Liver (tissue), 10 donors: Measurements from ENCODE around the gene PSMB4. TPM values are rescaled to one million over a fixed set of nuclear protein-coding genes. Genes with fewer than 3 reads are reported as not detected.

Experiments used
- DNase-seq: peaks from one replicate; pipeline ENCODE4 v3.0.0-alpha.2; 2017; ENCODE audit warnings: low spot score
- H3K27ac ChIP-seq, 2 donors: one replicate each; pipeline ENCODE4 v1.7.0; 2013; ENCODE audit warnings: inconsistent platforms in 2 of 2, low read length in 2 of 2, control low read depth in 1 of 2, low read depth in 1 of 2, mild to moderate bottlenecking in 1 of 2
- H3K27me3 ChIP-seq, 4 donors: one replicate each; pipeline versions ENCODE4 v1.6.1 to v1.7.0; 2013; ENCODE audit warnings: low read length in 3 of 4, inconsistent platforms in 1 of 4, mild to moderate bottlenecking in 1 of 4, moderate library complexity in 1 of 4; ENCODE audit not compliant: control insufficient read depth in 4 of 4, insufficient read depth in 4 of 4
- H3K36me3 ChIP-seq, 4 donors: one replicate each; pipeline versions ENCODE4 v1.6.1 to v1.7.0; 2013; ENCODE audit warnings: low read length in 3 of 4, mild to moderate bottlenecking in 3 of 4, low read depth in 1 of 4, moderate library complexity in 1 of 4; ENCODE audit not compliant: control insufficient read depth in 4 of 4, insufficient read depth in 3 of 4
- H3K4me1 ChIP-seq, 4 donors: one replicate each; pipeline versions ENCODE4 v1.6.1 to v1.7.0; 2013; ENCODE audit warnings: low read length in 3 of 4, mild to moderate bottlenecking in 3 of 4, moderate library complexity in 1 of 4; ENCODE audit not compliant: control insufficient read depth in 4 of 4, insufficient read depth in 4 of 4
- H3K4me3 ChIP-seq, 3 donors: one replicate each; pipeline versions ENCODE4 v1.6.1 to v1.7.0; 2013; ENCODE audit warnings: low read length in 3 of 3, control low read depth in 1 of 3, low read depth in 1 of 3, mild to moderate bottlenecking in 1 of 3
- H3K9ac ChIP-seq, 2 donors: one replicate each; pipeline ENCODE4 v1.7.0; 2013; ENCODE audit warnings: low read length in 2 of 2, mild to moderate bottlenecking in 2 of 2, moderate library complexity in 2 of 2, control low read depth in 1 of 2, low read depth in 1 of 2
- H3K9me3 ChIP-seq, 4 donors: one replicate each; pipeline versions ENCODE4 v1.6.1 to v1.7.0; 2013; ENCODE audit warnings: low read length in 3 of 4; ENCODE audit not compliant: control insufficient read depth in 4 of 4
- FOXA2 ChIP-seq: IDR thresholded peaks from 2 replicates; pipeline ENCODE4 v1.6.1; 2016; ENCODE audit warnings: antibody characterized with exemption
- HNF4G ChIP-seq: IDR thresholded peaks from 2 replicates; pipeline ENCODE4 v1.6.1; 2016; ENCODE audit warnings: antibody characterized with exemption
- RAD21 ChIP-seq, 2 donors: IDR thresholded peaks; 2 replicates each; pipeline ENCODE4 v1.6.1; 2016; ENCODE audit warnings: antibody characterized with exemption in 2 of 2, mild to moderate bottlenecking in 2 of 2
- WGBS: extraction: QIAGEN DNeasy Blood & Tissue Kit; methylation state at CpG from one replicate; pipeline ENCODE4 v1.1.7; 2013; 5-methylcytosine and 5-hydroxymethylcytosine counted together
- polyA plus RNA-seq, 2 donors: library from polyadenylated mRNA; stranded (reverse) in 1 of 2; unstranded in 1 of 2; fragments of 200-250 nt in 1 of 2; fragments of >200 nt in 1 of 2; fragmentation: Nextera tagmentation in 1 of 2; extraction: Ambion mirVana in 1 of 2; gene quantifications; one replicate each; pipeline versions ENCODE4 v1.2.1 to v1.2.3, GENCODE V29; 2013 to 2015
- small RNA-seq: library from RNA; depleted of rRNA; stranded (forward); fragments of <200 nt; gene quantifications from one replicate; pipeline ENCODE3, GENCODE V24; 2014
- total RNA-seq, 2 donors: library from RNA; depleted of rRNA; stranded (reverse); fragments of >200 nt; gene quantifications; one replicate each; pipeline ENCODE4 v1.2.3, GENCODE V29; 2014
- donor health status: healthy.
- donor health status: healthy.
- donor health status: healthy.
- donor health status: healthy.
- donor health status: healthy.

PSMB4 gene
- total and polyA plus RNA-seq, 4 donors = 130 to 228 (median 202) TPM

DNA sequence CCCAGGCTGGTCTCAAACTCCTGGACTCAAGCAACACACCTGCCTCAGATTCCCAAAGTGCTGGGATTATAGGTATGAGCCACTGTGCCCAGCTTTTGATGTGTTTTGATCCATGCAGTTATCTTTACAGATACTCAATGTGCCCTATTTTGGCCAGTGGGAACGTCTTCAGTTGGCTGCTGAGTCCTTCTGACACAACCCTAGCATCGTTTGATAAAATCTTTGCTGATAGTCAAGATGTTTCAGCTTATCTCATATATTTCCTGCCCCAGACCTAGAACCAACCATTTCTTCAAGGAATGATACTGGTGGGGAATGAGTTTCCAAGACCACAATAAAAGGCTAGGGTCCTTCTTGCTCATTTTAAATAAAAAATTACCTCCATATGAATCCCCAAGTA, 48.3 kb downstream of the PSMB4 start:
- TF ChIP-seq RAD21 (IDR thresholded peaks at IDR 0.05) (no peak), FOXA2 (no peak), HNF4G (no peak)

More for the DNA sequence above, 48.3 kb downstream of the PSMB4 start:
- no peak overlapping the region for H3K4me3 ChIP-seq
- no peak overlapping the region for H3K27ac ChIP-seq
- H3K9ac ChIP-seq = no peak overlapping the region
- H3K9me3 ChIP-seq = no peaks in the 10 kb centered on the region
- peaks cover 0 to 2% (median 0%) of the 10 kb centered on the region in 4 donors for H3K36me3 ChIP-seq
- WGBS = 74% methylated on average over 2 of the region's 2 CpGs
- DNase-seq = no peak
- no peaks in the 10 kb centered on the region for H3K27me3 ChIP-seq
- peaks cover 6 to 11% (median 7%) of the 10 kb centered on the region in 4 donors for H3K4me1 ChIP-seq

Small RNA genes lying within 50 kb of the gene (small RNA-seq; reads per million reads assigned to genes)
- 0.20 reads per million for gene RNY4P25

Other genes with a start within 250 kb of the PSMB4 start
- gene TNFAIP8L2, start 242.9 kb upstream of the PSMB4 start, total RNA-seq = 1 to 10 TPM; 4.4 to 8.7 TPM
- 1 to 10 TPM; 2.9 to 3.8 TPM for gene TNFAIP8L2, start 242.9 kb upstream of the PSMB4 start, polyA plus RNA-seq
- gene LYSMD1, start 233.7 kb upstream of the PSMB4 start, total RNA-seq = 1 to 10 TPM; 2.8 to 4.4 TPM
- 1 to 10 TPM; 3.5 to 5.3 TPM for gene LYSMD1, start 233.7 kb upstream of the PSMB4 start, polyA plus RNA-seq
- gene SCNM1, start 233.4 kb upstream of the PSMB4 start, total RNA-seq = 10 to 100 TPM in 1 of 2 donors, 1 to 10 TPM in 1; 4.8 to 11.3 TPM
- 10 to 100 TPM in 1 of 2 donors, 1 to 10 TPM in 1; 9.7 to 14.3 TPM for gene SCNM1, start 233.4 kb upstream of the PSMB4 start, polyA plus RNA-seq
- not detected for gene TMOD4, start 223.6 kb upstream of the PSMB4 start, total RNA-seq
- gene TMOD4, start 223.6 kb upstream of the PSMB4 start, polyA plus RNA-seq = not detected
- gene VPS72, start 209.4 kb upstream of the PSMB4 start, total RNA-seq = 10 to 100 TPM; 11.3 to 16.0 TPM
- gene VPS72, start 209.4 kb upstream of the PSMB4 start, polyA plus RNA-seq = 10 to 100 TPM; 10.7 to 12.6 TPM
- gene PIP5K1A, start 201.0 kb upstream of the PSMB4 start, total RNA-seq = 10 to 100 TPM; 16.7 to 32.0 TPM
- 10 to 100 TPM in 1 of 2 donors, 1 to 10 TPM in 1; 4.0 to 10.4 TPM for gene PIP5K1A, start 201.0 kb upstream of the PSMB4 start, polyA plus RNA-seq
- gene PSMD4, start 144.8 kb upstream of the PSMB4 start, total RNA-seq = 10 to 100 TPM; 77.7 to 86.3 TPM
- gene PSMD4, start 144.8 kb upstream of the PSMB4 start, polyA plus RNA-seq = 100 to 1,000 TPM in 1 of 2 donors, 10 to 100 TPM in 1; 87.7 to 108 TPM
- 1 to 10 TPM; 9.3 to 9.7 TPM for gene ZNF687, start 117.3 kb upstream of the PSMB4 start, total RNA-seq
- gene ZNF687, start 117.3 kb upstream of the PSMB4 start, polyA plus RNA-seq = 1 to 10 TPM; 2.7 to 6.4 TPM
- 10 to 100 TPM; 24.2 to 27.1 TPM for gene PI4KB, start 72.2 kb upstream of the PSMB4 start, total RNA-seq
- gene PI4KB, start 72.2 kb upstream of the PSMB4 start, polyA plus RNA-seq = 10 to 100 TPM; 14.2 to 14.3 TPM
- 10 to 100 TPM; 15.6 to 17.5 TPM for gene RFX5, start 52.3 kb upstream of the PSMB4 start, total RNA-seq
- 1 to 10 TPM; 5.2 to 6.5 TPM for gene RFX5, start 52.3 kb upstream of the PSMB4 start, polyA plus RNA-seq
- gene SELENBP1, start 26.9 kb upstream of the PSMB4 start, total RNA-seq = 100 to 1,000 TPM; 152 to 387 TPM
- gene SELENBP1, start 26.9 kb upstream of the PSMB4 start, polyA plus RNA-seq = 100 to 1,000 TPM; 141 to 209 TPM
- gene POGZ, start 59.9 kb downstream of the PSMB4 start, total RNA-seq = 10 to 100 TPM; 26.8 to 30.1 TPM
- gene POGZ, start 59.9 kb downstream of the PSMB4 start, polyA plus RNA-seq = 1 to 10 TPM; 7.7 to 7.8 TPM
- gene CGN, start 111.8 kb downstream of the PSMB4 start, total RNA-seq = 10 to 100 TPM; 16.9 to 48.9 TPM
- gene CGN, start 111.8 kb downstream of the PSMB4 start, polyA plus RNA-seq = 10 to 100 TPM; 19.3 to 19.5 TPM
- 1 to 10 TPM; 3.4 to 4.8 TPM for gene TUFT1, start 140.7 kb downstream of the PSMB4 start, total RNA-seq
- gene TUFT1, start 140.7 kb downstream of the PSMB4 start, polyA plus RNA-seq = 1 to 10 TPM; 1.7 to 2.6 TPM
- 10 to 100 TPM; 11.7 to 19.7 TPM for gene SNX27, start 212.5 kb downstream of the PSMB4 start, total RNA-seq
- gene SNX27, start 212.5 kb downstream of the PSMB4 start, polyA plus RNA-seq = 1 to 10 TPM; 4.3 to 9.3 TPM